SK-N-SH (cell line): Measurements from ENCODE around the gene IRF5. TPM values are rescaled to one million over a fixed set of nuclear protein-coding genes. Genes with fewer than 3 reads are reported as not detected.

Experiments
- CTCF ChIA-PET: fragments of 300-600, 350-600 bp; formaldehyde crosslinking; extraction: SDS; loops from one replicate; lab custom pipeline; 2021; lab: Yijun Ruan, JAX
- POLR2A ChIA-PET: fragments of 350-600 bp; sonication (Branson Sonifier 250); formaldehyde crosslinking; extraction: SDS; loops from one replicate; lab custom pipeline; 2020; ENCODE audit warnings: antibody characterized with exemption, inconsistent platforms; lab: Yijun Ruan, JAX
- DNase-seq: peaks from one replicate; pipeline ENCODE4 v3.0.0; 2012
- H2AFZ ChIP-seq: fragments of 200-600 bp; sonication (generic); 2 replicates; pipeline ENCODE4 v1.8.1; 2016; ENCODE audit warnings: antibody characterized with exemption, mild to moderate bottlenecking, low read depth
- H3F3A ChIP-seq: fragments of 200-600 bp; sonication (generic); replicated peaks from 2 replicates; pipeline ENCODE3; 2016; ENCODE audit warnings: antibody characterized with exemption, mild to moderate bottlenecking; ENCODE audit not compliant: insufficient read depth
- H3K27ac ChIP-seq, 2 experiments: fragments of 200-500 bp in 1 of 2; fragments of 200-600 bp in 1 of 2; sonication (Bioruptor generic) in 1 of 2; sonication (generic), shearing (Covaris generic) in 1 of 2; 2 replicates each; pipeline versions ENCODE4 v1.5.1 to v1.6.1; 2014 to 2016; ENCODE audit warnings: low read depth in 2 of 2, inconsistent platforms in 1 of 2, low read length in 1 of 2, mild to moderate bottlenecking in 1 of 2, mixed read lengths in 1 of 2
- H3K27me3 ChIP-seq: fragments of 200-600 bp; sonication (generic), shearing (Covaris generic); 2 replicates; pipeline ENCODE4 v1.6.1; 2016; ENCODE audit warnings: mixed run types; ENCODE audit not compliant: insufficient read depth
- H3K36me3 ChIP-seq, 2 experiments: fragments of 200-500 bp in 1 of 2; fragments of 200-600 bp in 1 of 2; sonication (Bioruptor generic) in 1 of 2; sonication (generic) in 1 of 2; replicated peaks in 1 of 2; 2 replicates each; pipeline versions ENCODE3 to v1.5.1; 2014 to 2016; ENCODE audit warnings: low read length in 1 of 2, mild to moderate bottlenecking in 1 of 2; ENCODE audit not compliant: insufficient read depth in 2 of 2, control insufficient read depth in 1 of 2
- H3K4me1 ChIP-seq, 2 experiments: fragments of 200-500 bp in 1 of 2; fragments of 200-600 bp in 1 of 2; sonication (Bioruptor generic) in 1 of 2; sonication (generic), shearing (Covaris generic) in 1 of 2; 2 replicates each; pipeline versions ENCODE4 v1.5.1 to v1.6.1; 2014 to 2016; ENCODE audit warnings: low read depth in 1 of 2, low read length in 1 of 2, mixed run types in 1 of 2; ENCODE audit not compliant: insufficient read depth in 2 of 2, control insufficient read depth in 1 of 2
- H3K4me2 ChIP-seq: fragments of 200-600 bp; sonication (generic), shearing (Covaris generic); 2 replicates; pipeline ENCODE4 v1.6.1; 2017; ENCODE audit warnings: mixed run types
- H3K4me3 ChIP-seq, 2 experiments: fragments of 200-500 bp in 1 of 2; fragments of 200-600 bp in 1 of 2; sonication (Bioruptor generic) in 1 of 2; sonication (generic), shearing (Covaris generic) in 1 of 2; 2 replicates each; pipeline versions ENCODE4 v1.5.1 to v1.8.1; 2014 to 2016; ENCODE audit warnings: low read depth in 2 of 2, inconsistent platforms in 1 of 2, low read length in 1 of 2, mild to moderate bottlenecking in 1 of 2, mixed read lengths in 1 of 2, moderate library complexity in 1 of 2
- H3K79me2 ChIP-seq: fragments of 200-600 bp; sonication (generic); 2 replicates; pipeline ENCODE4 v1.8.1; 2017; ENCODE audit warnings: mild to moderate bottlenecking; ENCODE audit not compliant: insufficient read depth
- H3K9ac ChIP-seq: fragments of 200-600 bp; sonication (generic); 2 replicates; pipeline ENCODE4 v1.6.1; 2017; ENCODE audit warnings: mixed run types
- H3K9me2 ChIP-seq: fragments of 200-600 bp; sonication (generic); 2 replicates; pipeline ENCODE4 v1.6.1; 2017; ENCODE audit warnings: mixed run types
- H3K9me3 ChIP-seq: fragments of 200-600 bp; sonication (generic); 2 replicates; pipeline ENCODE4 v1.6.1; 2017; ENCODE audit warnings: mixed run types, mild to moderate bottlenecking, moderate library complexity
- H4K20me1 ChIP-seq: fragments of 200-600 bp; sonication (generic); 2 replicates; pipeline ENCODE4 v1.6.1; 2017; ENCODE audit warnings: mild to moderate bottlenecking, mixed run types; ENCODE audit not compliant: insufficient read depth
- EP300 ChIP-seq, 2 experiments: IDR thresholded peaks; 2 replicates each; pipeline versions ENCODE4 v1.4.0 to v1.6.1; 2012; ENCODE audit warnings: borderline replicate concordance in 1 of 2, low read depth in 1 of 2, low read length in 1 of 2
- EZH2phosphoT487 ChIP-seq: fragments of 200-600 bp; sonication (generic); IDR thresholded peaks from 2 replicates; pipeline ENCODE4 v1.6.1; 2017; ENCODE audit warnings: low read depth, mixed run types, mild to moderate bottlenecking, antibody characterized with exemption, moderate library complexity, borderline replicate concordance
- FOXJ3 ChIP-seq: sonication (generic); formaldehyde crosslinking; IDR thresholded peaks from 2 replicates; pipeline ENCODE4 v1.5.1; 2020; ENCODE audit warnings: mild to moderate bottlenecking, missing genetic modification reagents
- FOXM1 ChIP-seq: IDR thresholded peaks from 2 replicates; pipeline ENCODE4 v1.4.0; 2012; ENCODE audit warnings: low read depth, mild to moderate bottlenecking
- GABPA ChIP-seq: IDR thresholded peaks from 2 replicates; pipeline ENCODE4 v1.4.0; 2012; ENCODE audit warnings: low read depth, mild to moderate bottlenecking
- GATA2 ChIP-seq: sonication (generic); formaldehyde crosslinking; IDR thresholded peaks from 2 replicates; pipeline ENCODE4 v1.5.0; 2020; ENCODE audit warnings: mild to moderate bottlenecking, missing genetic modification reagents
- JUND ChIP-seq: IDR thresholded peaks from 2 replicates; pipeline ENCODE4 v1.4.0; 2012
- MXI1 ChIP-seq: IDR thresholded peaks from 2 replicates; pipeline ENCODE4 v1.6.1; 2012; ENCODE audit warnings: mild to moderate bottlenecking, low read depth, low read length, improper control_type of control experiment
- NRF1 ChIP-seq: IDR thresholded peaks from 2 replicates; pipeline ENCODE4 v1.6.1; 2012; ENCODE audit warnings: low read depth, mild to moderate bottlenecking, low read length
- POLR2AphosphoS5 ChIP-seq: IDR thresholded peaks from 2 replicates; pipeline ENCODE4 v1.6.1; 2012; ENCODE audit warnings: low read depth, low read length
- RAD21 ChIP-seq: IDR thresholded peaks from 2 replicates; pipeline ENCODE4 v1.6.1; 2012; ENCODE audit warnings: mild to moderate bottlenecking, low read length
- RFX5 ChIP-seq: IDR thresholded peaks from 2 replicates; pipeline ENCODE4 v1.6.1; 2012; ENCODE audit warnings: mild to moderate bottlenecking, improper control_type of control experiment, low read length
- SMC3 ChIP-seq: IDR thresholded peaks from 2 replicates; pipeline ENCODE4 v1.6.1; 2012; ENCODE audit warnings: low read depth, low read length, improper control_type of control experiment
- TAF1 ChIP-seq: IDR thresholded peaks from 2 replicates; pipeline ENCODE4 v1.6.1; 2012; ENCODE audit warnings: low read depth, mild to moderate bottlenecking, low read length, moderate library complexity, borderline replicate concordance
- TCF12 ChIP-seq: IDR thresholded peaks from 2 replicates; pipeline ENCODE4 v1.4.0; 2012
- WGBS: methylation state at CpG from one replicate; pipeline ENCODE4 v1.1.6; 2017; ENCODE audit warnings: low lambda C conversion rate; 5-methylcytosine and 5-hydroxymethylcytosine counted together
- polyA plus RNA-seq, 3 experiments: library from polyadenylated mRNA; depleted of rRNA; stranded (reverse); fragments of >200 nt; gene quantifications; 2 replicates each; pipeline ENCODE4 v1.2.3, GENCODE V29; 2012
- TF ChIP-seq, protein P1 (sequence below): IDR thresholded peaks from 2 replicates; pipeline ENCODE4 v1.4.0; 2012; ENCODE audit warnings: low read depth, borderline replicate concordance
- TF ChIP-seq, protein P2 (sequence below): IDR thresholded peaks from 2 replicates; pipeline ENCODE4; 2012
- TF ChIP-seq, protein P3 (sequence below): IDR thresholded peaks from 2 replicates; pipeline ENCODE4 v1.6.1; 2012; ENCODE audit warnings: mild to moderate bottlenecking, low read depth, low read length, moderate library complexity
- TF ChIP-seq, protein P4 (sequence below): fragments of 150-350 bp; IDR thresholded peaks from 2 replicates; pipeline ENCODE4 v1.6.1; 2017; ENCODE audit warnings: antibody characterized with exemption, low read length, low read depth, borderline replicate concordance
- TF ChIP-seq, protein P5 (sequence below): IDR thresholded peaks from 2 replicates; pipeline ENCODE4 v1.4.0; 2012; ENCODE audit warnings: low read depth, borderline replicate concordance

Gene IRF5
- polyA plus RNA-seq, 1 of the 3 experiments (the other 2 are of a cell fraction), result 0.62 TPM

DNA sequence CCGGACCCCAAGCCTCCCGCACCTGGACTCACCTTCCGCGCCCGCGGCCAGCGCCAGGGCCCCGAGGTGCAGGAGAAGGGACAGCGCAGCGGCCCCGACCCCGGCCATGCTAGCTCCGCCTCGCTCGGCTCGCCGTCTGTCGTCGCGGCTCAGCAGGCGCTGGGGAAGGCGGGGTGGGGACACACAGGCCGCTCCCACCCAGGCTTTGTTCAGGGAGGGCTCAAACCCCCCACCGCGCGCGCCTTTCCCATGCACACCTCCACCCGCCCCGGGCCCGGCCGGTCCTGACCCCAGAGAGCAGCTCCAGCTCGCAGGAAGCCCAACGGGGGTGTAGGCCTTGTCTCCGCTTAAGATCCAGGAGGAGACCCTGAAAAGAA, 27.2 kb upstream of the IRF5 start, which contains the start of gene KCP:
KCP (minus strand) TSS at position 141 of the 377 bp plus-strand sequence; CDS start at position 108, 33 bp downstream.
- no peak within 1 kb of the TSS for H3K4me2 ChIP-seq
- 93% methylated on average over 20 of the region's 34 CpGs for WGBS
- POLR2A ChIA-PET, result no interaction called here
- no peaks in the 10 kb centered on the region for H3K9me2 ChIP-seq
- H3K36me3 ChIP-seq, result no peaks in the 10 kb centered on the region
- H3K27me3 ChIP-seq, result peaks cover 13% of the 10 kb centered on the region; the same call in 1 of the 2 replicates
- peaks cover 0 to 4% of the 10 kb centered on the region in 2 experiments; a peak in 1 of 4 replicates for H3K4me1 ChIP-seq
- H3K9ac ChIP-seq, result no peak within 1 kb of the TSS
- H4K20me1 ChIP-seq, result no peaks in the 10 kb centered on the region
- CTCF ChIA-PET, result interaction anchor here (0.8 to 6.2 kb wide), 8 partner anchors 11 to 449 kb away, joined by 3 to 69 read pairs (median 4); no protein-coding TSS in a partner anchor
- no peak for TF ChIP-seq RFX5
- TF ChIP-seq, protein P1, sequence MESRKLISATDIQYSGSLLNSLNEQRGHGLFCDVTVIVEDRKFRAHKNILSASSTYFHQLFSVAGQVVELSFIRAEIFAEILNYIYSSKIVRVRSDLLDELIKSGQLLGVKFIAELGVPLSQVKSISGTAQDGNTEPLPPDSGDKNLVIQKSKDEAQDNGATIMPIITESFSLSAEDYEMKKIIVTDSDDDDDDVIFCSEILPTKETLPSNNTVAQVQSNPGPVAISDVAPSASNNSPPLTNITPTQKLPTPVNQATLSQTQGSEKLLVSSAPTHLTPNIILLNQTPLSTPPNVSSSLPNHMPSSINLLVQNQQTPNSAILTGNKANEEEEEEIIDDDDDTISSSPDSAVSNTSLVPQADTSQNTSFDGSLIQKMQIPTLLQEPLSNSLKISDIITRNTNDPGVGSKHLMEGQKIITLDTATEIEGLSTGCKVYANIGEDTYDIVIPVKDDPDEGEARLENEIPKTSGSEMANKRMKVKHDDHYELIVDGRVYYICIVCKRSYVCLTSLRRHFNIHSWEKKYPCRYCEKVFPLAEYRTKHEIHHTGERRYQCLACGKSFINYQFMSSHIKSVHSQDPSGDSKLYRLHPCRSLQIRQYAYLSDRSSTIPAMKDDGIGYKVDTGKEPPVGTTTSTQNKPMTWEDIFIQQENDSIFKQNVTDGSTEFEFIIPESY, result no peak
- TF ChIP-seq, protein P2, sequence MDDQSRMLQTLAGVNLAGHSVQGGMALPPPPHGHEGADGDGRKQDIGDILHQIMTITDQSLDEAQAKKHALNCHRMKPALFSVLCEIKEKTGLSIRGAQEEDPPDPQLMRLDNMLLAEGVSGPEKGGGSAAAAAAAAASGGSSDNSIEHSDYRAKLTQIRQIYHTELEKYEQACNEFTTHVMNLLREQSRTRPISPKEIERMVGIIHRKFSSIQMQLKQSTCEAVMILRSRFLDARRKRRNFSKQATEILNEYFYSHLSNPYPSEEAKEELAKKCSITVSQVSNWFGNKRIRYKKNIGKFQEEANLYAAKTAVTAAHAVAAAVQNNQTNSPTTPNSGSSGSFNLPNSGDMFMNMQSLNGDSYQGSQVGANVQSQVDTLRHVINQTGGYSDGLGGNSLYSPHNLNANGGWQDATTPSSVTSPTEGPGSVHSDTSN, result no peak
- TF ChIP-seq, protein P3, sequence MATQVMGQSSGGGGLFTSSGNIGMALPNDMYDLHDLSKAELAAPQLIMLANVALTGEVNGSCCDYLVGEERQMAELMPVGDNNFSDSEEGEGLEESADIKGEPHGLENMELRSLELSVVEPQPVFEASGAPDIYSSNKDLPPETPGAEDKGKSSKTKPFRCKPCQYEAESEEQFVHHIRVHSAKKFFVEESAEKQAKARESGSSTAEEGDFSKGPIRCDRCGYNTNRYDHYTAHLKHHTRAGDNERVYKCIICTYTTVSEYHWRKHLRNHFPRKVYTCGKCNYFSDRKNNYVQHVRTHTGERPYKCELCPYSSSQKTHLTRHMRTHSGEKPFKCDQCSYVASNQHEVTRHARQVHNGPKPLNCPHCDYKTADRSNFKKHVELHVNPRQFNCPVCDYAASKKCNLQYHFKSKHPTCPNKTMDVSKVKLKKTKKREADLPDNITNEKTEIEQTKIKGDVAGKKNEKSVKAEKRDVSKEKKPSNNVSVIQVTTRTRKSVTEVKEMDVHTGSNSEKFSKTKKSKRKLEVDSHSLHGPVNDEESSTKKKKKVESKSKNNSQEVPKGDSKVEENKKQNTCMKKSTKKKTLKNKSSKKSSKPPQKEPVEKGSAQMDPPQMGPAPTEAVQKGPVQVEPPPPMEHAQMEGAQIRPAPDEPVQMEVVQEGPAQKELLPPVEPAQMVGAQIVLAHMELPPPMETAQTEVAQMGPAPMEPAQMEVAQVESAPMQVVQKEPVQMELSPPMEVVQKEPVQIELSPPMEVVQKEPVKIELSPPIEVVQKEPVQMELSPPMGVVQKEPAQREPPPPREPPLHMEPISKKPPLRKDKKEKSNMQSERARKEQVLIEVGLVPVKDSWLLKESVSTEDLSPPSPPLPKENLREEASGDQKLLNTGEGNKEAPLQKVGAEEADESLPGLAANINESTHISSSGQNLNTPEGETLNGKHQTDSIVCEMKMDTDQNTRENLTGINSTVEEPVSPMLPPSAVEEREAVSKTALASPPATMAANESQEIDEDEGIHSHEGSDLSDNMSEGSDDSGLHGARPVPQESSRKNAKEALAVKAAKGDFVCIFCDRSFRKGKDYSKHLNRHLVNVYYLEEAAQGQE, result no peak
- no peak for TF ChIP-seq NRF1
- TF ChIP-seq FOXM1, result no peak
- no peak for TF ChIP-seq SMC3
- TF ChIP-seq RAD21, result no peak
- no peak for TF ChIP-seq JUND
- TF ChIP-seq EZH2phosphoT487, result no peak
- TF ChIP-seq POLR2AphosphoS5, result no peak
- no peak for TF ChIP-seq MXI1
- TF ChIP-seq FOXJ3 (CRISPR knock-in tag), result no peak
- TF ChIP-seq GABPA, result no peak
- no peak for TF ChIP-seq TCF12
- TF ChIP-seq GATA2 (CRISPR knock-in tag), result no peak
- TF ChIP-seq EP300 (IDR thresholded peaks at IDR 0.05; ENCODE audit: borderline replicate concordance in 1 of 2, low read depth in 1 of 2, low read length in 1 of 2), result no peak
- TF ChIP-seq TAF1, result no peak
- TF ChIP-seq, protein P4, sequence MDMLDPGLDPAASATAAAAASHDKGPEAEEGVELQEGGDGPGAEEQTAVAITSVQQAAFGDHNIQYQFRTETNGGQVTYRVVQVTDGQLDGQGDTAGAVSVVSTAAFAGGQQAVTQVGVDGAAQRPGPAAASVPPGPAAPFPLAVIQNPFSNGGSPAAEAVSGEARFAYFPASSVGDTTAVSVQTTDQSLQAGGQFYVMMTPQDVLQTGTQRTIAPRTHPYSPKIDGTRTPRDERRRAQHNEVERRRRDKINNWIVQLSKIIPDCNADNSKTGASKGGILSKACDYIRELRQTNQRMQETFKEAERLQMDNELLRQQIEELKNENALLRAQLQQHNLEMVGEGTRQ, result no peak
- TF ChIP-seq, protein P5, sequence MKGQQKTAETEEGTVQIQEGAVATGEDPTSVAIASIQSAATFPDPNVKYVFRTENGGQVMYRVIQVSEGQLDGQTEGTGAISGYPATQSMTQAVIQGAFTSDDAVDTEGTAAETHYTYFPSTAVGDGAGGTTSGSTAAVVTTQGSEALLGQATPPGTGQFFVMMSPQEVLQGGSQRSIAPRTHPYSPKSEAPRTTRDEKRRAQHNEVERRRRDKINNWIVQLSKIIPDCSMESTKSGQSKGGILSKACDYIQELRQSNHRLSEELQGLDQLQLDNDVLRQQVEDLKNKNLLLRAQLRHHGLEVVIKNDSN, result no peak
- no peaks in the 10 kb centered on the region for H3K9me3 ChIP-seq
- no peaks in the 10 kb centered on the region for H3K79me2 ChIP-seq
- peak within 1 kb of the TSS; percentile 17; the same call in 1 of the 2 replicates for H2AFZ ChIP-seq
- H3K4me3 ChIP-seq, result no peak within 1 kb of the TSS
- H3F3A ChIP-seq, result no peaks in the 10 kb centered on the region
- peak; percentile 49 for DNase-seq
- H3K27ac ChIP-seq, result no peak within 1 kb of the TSS
